ENCODE measurements around the gene KPNB1.

DNA sequence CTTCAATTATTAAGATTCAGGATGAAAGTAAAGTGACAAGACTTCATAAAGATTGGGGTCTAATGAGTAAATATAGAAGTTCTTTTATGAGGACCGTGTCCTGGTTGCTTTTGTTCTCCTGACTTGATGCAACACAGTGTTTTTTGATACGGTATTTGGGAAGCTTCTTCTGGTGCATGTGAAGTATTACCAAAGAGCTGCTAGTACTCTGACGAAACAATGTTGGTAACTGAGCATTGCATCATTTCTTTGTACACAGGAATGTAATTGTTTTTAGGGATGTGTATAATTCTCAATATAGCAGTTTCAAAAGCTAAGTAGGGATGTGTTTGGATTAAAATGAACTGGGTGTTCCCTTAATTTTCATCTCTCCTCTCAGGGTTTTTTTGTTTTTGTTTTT, 15.9 kb downstream of the KPNB1 start:
- no peak for TF ChIP-seq POLR2A (IDR thresholded peaks at IDR 0.05)
- TF ChIP-seq, protein P1, sequence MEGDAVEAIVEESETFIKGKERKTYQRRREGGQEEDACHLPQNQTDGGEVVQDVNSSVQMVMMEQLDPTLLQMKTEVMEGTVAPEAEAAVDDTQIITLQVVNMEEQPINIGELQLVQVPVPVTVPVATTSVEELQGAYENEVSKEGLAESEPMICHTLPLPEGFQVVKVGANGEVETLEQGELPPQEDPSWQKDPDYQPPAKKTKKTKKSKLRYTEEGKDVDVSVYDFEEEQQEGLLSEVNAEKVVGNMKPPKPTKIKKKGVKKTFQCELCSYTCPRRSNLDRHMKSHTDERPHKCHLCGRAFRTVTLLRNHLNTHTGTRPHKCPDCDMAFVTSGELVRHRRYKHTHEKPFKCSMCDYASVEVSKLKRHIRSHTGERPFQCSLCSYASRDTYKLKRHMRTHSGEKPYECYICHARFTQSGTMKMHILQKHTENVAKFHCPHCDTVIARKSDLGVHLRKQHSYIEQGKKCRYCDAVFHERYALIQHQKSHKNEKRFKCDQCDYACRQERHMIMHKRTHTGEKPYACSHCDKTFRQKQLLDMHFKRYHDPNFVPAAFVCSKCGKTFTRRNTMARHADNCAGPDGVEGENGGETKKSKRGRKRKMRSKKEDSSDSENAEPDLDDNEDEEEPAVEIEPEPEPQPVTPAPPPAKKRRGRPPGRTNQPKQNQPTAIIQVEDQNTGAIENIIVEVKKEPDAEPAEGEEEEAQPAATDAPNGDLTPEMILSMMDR (IDR thresholded peaks at IDR 0.05), result no peak

Measured in uterus (tissue), 2 donors.